ENCODE measurements around the gene RBM25. TPM values are rescaled to one million over a fixed set of nuclear protein-coding genes. Genes with fewer than 3 reads are reported as not detected.
"Not testable (repeated sequence)": the region's sequence is repeated elsewhere in the genome, so short reads cannot be mapped to it uniquely, and the experiment has no call there.

RBM25 gene
- total RNA-seq: 10 to 100 TPM; 91.8 to 92.3 TPM

GRCh38 chr14:73058224-73058921, at the start of gene RBM25:
Gene RBM25 (plus strand): TSS chr14:73058534. CDS start chr14:73071642, 13,108 bp downstream.
- H3K9me3 Mint-ChIP-seq: no peaks in the 10 kb centered on the region
- peaks cover 36% of the 10 kb centered on the region for H3K4me1 Mint-ChIP-seq (ENCODE audit: low read depth)
- peak; percentile 98 to 99 for ATAC-seq (replicated peaks in 1 of 2)
- peak; percentile 96 to 97 for DNase-seq
- no peak within 1 kb of the TSS for H3K4me3 Mint-ChIP-seq
- peaks cover 0 to 2% of the 10 kb centered on the region in 2 donors for H3K36me3 Mint-ChIP-seq (ENCODE audit: insufficient read depth in 2 of 2)
- no peaks in the 10 kb centered on the region for H3K27me3 Mint-ChIP-seq (ENCODE audit: low read depth)
- no peak within 1 kb of the TSS for H3K27ac Mint-ChIP-seq

DNA sequence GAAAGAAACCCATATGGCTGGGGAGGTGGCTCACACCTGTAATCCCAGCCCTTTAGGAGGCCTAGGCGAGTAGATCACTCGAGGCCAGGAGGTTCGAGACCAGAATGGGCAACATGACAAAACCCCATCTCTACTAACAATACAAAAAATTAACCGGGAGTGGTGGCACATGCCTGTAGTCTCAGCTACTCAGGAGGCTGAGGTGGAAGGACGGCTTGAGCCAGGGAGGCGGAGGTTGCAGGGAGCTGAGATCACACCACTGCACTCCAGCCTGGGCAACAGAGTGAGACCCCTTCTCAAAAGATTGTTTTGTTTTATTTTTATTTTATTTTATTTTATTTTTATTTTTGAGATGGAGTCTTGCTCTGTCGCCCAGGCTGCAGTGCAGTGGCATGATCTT, 47.1 kb upstream of the RBM25 start:
- ATAC-seq (replicated peaks in 1 of 2); H3K27me3 Mint-ChIP-seq (ENCODE audit: low read depth); H3K27ac Mint-ChIP-seq; H3K4me3 Mint-ChIP-seq; DNase-seq; H3K9me3 Mint-ChIP-seq: not testable (repeated sequence)
- H3K4me1 Mint-ChIP-seq (ENCODE audit: low read depth): peaks cover 38% of the 10 kb centered on the region
- peaks cover 9 to 13% of the 10 kb centered on the region in 2 donors for H3K36me3 Mint-ChIP-seq (ENCODE audit: insufficient read depth in 2 of 2)

DNA sequence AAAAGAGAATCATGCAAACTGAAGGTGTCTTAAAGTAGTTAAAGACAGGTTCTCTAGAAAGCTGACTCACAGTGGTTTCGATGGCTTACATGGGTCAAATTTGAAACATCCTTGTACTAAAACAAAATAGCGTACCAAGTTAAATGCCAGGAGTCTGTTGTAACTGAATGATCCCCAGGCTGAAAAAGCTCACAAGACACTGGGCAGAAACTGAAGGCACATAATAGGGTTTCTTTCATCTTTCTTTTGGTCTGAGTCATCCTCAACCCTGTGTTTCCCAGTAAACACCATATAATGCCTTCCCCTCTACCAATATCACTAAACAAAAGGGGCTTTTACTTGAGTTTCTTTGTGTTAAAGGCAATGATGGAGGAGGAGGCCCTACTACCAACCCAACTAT, 44.2 kb upstream of the RBM25 start:
- Mint-ChIP-seq H3K4me3 (peak overlapping the region; percentile 49 to 59), H3K27me3 (ENCODE audit: low read depth) (no peaks in the 10 kb centered on the region), H3K36me3 (ENCODE audit: insufficient read depth in 2 of 2) (peaks cover 10 to 12% of the 10 kb centered on the region in 2 donors), H3K9me3 (no peaks in the 10 kb centered on the region), H3K27ac (peak overlapping the region; percentile 86), H3K4me1 (ENCODE audit: low read depth) (peaks cover 52% of the 10 kb centered on the region)
- peak; percentile 95 to 96 for ATAC-seq (replicated peaks in 1 of 2)
- DNase-seq: peak; percentile 21 to 27

- peaks cover 10 to 12% of the 10 kb centered on the region in 2 donors for H3K36me3 Mint-ChIP-seq (ENCODE audit: insufficient read depth in 2 of 2)
- not testable (repeated sequence) for DNase-seq; ATAC-seq (replicated peaks in 1 of 2); H3K27me3 Mint-ChIP-seq (ENCODE audit: low read depth); H3K4me3 Mint-ChIP-seq; H3K9me3 Mint-ChIP-seq
- H3K27ac Mint-ChIP-seq: peak overlapping the region; percentile 21
- peaks cover 52% of the 10 kb centered on the region for H3K4me1 Mint-ChIP-seq (ENCODE audit: low read depth)
Observed at GRCh38 chr14:73015552-73015951, 42.8 kb upstream of the RBM25 start.

DNA sequence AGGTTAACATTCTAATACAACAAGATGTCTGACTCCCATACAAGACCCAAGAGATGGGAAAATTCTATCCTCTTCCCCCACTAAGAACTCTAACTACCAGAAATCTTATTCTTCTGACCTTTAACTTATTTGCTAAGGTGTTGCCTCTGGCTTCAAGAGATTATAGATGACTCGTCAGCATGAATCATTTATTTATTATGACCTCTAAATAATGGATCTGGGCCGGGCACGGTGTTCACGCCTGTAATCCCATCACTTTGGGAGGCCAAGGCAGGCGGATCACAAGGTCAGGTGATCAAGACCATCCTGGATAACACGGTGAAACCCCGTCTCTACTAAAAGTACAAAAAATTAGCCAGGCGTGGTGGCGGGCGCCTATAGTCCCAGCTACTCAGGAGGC, 42.3 kb upstream of the RBM25 start:
- ATAC-seq (replicated peaks in 1 of 2); H3K4me3 Mint-ChIP-seq; H3K27ac Mint-ChIP-seq; H3K9me3 Mint-ChIP-seq; H3K27me3 Mint-ChIP-seq (ENCODE audit: low read depth); DNase-seq: not testable (repeated sequence)
- Mint-ChIP-seq H3K36me3 (ENCODE audit: insufficient read depth in 2 of 2) (peaks cover 10 to 12% of the 10 kb centered on the region in 2 donors), H3K4me1 (ENCODE audit: low read depth) (peaks cover 52% of the 10 kb centered on the region)

DNA sequence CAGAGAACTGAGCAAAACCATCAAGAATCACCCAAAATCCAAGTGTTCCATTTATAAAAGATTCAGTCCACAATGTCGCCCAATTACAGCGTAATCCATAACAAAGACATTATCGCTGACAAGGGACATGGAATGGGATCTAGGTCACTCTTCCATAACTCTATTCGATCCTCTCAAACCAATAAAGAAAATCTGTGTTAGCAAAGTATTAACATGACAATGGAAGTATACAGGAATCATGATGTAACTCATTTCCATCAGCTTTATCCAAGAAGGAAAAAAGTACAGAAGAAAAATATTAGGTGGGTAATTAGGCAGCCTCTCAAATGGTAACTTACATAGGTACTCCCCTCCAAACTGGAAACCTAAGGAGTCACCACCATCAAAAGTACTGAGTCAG, 36.3 kb upstream of the RBM25 start:
- Mint-ChIP-seq H3K4me3 (peak overlapping the region in 1 of 2 donors; percentile 32), H3K27ac (peak overlapping the region; percentile 36), H3K9me3 (no peaks in the 10 kb centered on the region), H3K27me3 (ENCODE audit: low read depth) (no peaks in the 10 kb centered on the region), H3K4me1 (ENCODE audit: low read depth) (peaks cover 48% of the 10 kb centered on the region), H3K36me3 (ENCODE audit: insufficient read depth in 2 of 2) (peaks cover 8 to 20% of the 10 kb centered on the region in 2 donors)
- no peak for ATAC-seq (replicated peaks in 1 of 2)
- DNase-seq: no peak

- no peaks in the 10 kb centered on the region for H3K9me3 Mint-ChIP-seq
- DNase-seq: no peak
- H3K27me3 Mint-ChIP-seq (ENCODE audit: low read depth): no peaks in the 10 kb centered on the region
- ATAC-seq (replicated peaks in 1 of 2): no peak
- H3K4me1 Mint-ChIP-seq (ENCODE audit: low read depth): peaks cover 47% of the 10 kb centered on the region
- H3K36me3 Mint-ChIP-seq (ENCODE audit: insufficient read depth in 2 of 2): peaks cover 7 to 18% of the 10 kb centered on the region in 2 donors
- H3K27ac Mint-ChIP-seq: no peak overlapping the region
- peak overlapping the region; percentile 86 to 92 for H3K4me3 Mint-ChIP-seq
Observed at GRCh38 chr14:73025544-73025943, 32.8 kb upstream of the RBM25 start.

DNA sequence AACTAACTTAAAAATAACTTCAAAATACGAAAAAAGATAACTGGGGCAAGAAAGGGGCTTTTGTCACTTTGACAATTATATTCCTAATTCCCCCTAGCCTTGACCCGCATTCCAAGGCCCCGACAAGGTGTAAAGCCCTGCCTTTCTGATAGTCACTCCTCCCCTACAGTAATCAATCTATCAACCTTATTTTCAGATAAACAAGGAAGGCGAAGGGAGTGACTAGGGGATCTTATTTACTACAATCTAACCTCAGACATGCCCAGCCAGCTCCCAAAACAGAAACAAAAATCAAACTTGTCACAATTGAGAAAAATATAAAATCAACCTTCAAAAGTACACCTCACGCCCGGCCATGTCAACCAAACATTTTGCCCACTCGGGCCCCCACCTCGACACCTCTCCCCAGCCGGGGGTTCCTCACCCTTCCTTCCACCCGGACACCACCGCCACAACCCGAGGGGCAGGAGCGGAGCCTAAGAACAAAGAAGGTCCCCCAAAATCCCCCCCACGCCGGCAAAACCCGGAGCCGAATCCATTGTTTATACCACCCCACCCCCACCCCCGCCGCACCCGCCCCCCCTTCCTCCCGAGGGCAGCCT, 32.0 kb upstream of the RBM25 start:
- Mint-ChIP-seq H3K4me3 (peak overlapping the region; percentile 86 to 92), H3K4me1 (ENCODE audit: low read depth) (peaks cover 46% of the 10 kb centered on the region), H3K27me3 (ENCODE audit: low read depth) (no peaks in the 10 kb centered on the region), H3K27ac (peak overlapping the region; percentile 58), H3K9me3 (no peaks in the 10 kb centered on the region), H3K36me3 (ENCODE audit: insufficient read depth in 2 of 2) (peaks cover 7 to 18% of the 10 kb centered on the region in 2 donors)
- ATAC-seq (replicated peaks in 1 of 2): no peak
- no peak for DNase-seq

GRCh38 chr14:73026845-73027542, 31.3 kb upstream of the RBM25 start, which contains the start of gene ZFYVE1:
Gene ZFYVE1 (minus strand): TSS chr14:73027106. CDS start chr14:73024508, 2,598 bp downstream.
- DNase-seq (peak; percentile 92 to 94), ATAC-seq (replicated peaks in 1 of 2) (peak; percentile 99)
- Mint-ChIP-seq H3K27me3 (ENCODE audit: low read depth) (no peaks in the 10 kb centered on the region), H3K4me3 (peak within 1 kb of the TSS; percentile 86 to 92), H3K36me3 (ENCODE audit: insufficient read depth in 2 of 2) (peaks cover 7 to 15% of the 10 kb centered on the region in 2 donors), H3K27ac (peak within 1 kb of the TSS; percentile 79), H3K4me1 (ENCODE audit: low read depth) (peaks cover 40% of the 10 kb centered on the region), H3K9me3 (no peaks in the 10 kb centered on the region)

DNA sequence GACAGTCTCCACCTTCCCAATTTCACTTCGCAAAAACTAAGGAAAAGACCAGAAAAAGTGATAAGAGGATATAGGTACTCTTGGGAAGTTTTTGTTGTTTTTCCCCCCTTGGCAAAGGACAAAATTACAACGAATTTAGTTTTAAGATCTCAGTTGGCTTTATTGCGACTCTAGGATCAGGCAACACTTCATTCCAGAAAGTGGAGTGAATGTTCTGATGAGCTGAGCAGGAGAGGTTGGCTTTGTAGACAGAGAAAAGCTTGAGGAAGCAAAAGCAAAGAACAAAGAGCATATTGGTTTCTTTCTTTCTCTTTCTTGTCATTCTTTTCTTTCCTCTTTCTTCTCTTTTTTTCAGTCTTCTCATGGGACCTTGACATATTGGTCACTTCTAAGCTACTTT, 30.8 kb upstream of the RBM25 start:
- no peaks in the 10 kb centered on the region for H3K27me3 Mint-ChIP-seq (ENCODE audit: low read depth)
- H3K27ac Mint-ChIP-seq: peak overlapping the region; percentile 79
- peaks cover 34% of the 10 kb centered on the region for H3K4me1 Mint-ChIP-seq (ENCODE audit: low read depth)
- no peak for DNase-seq
- H3K36me3 Mint-ChIP-seq (ENCODE audit: insufficient read depth in 2 of 2): peaks cover 6 to 10% of the 10 kb centered on the region in 2 donors
- H3K9me3 Mint-ChIP-seq: no peaks in the 10 kb centered on the region
- H3K4me3 Mint-ChIP-seq: peak overlapping the region; percentile 86 to 88
- ATAC-seq (replicated peaks in 1 of 2): no peak

DNA sequence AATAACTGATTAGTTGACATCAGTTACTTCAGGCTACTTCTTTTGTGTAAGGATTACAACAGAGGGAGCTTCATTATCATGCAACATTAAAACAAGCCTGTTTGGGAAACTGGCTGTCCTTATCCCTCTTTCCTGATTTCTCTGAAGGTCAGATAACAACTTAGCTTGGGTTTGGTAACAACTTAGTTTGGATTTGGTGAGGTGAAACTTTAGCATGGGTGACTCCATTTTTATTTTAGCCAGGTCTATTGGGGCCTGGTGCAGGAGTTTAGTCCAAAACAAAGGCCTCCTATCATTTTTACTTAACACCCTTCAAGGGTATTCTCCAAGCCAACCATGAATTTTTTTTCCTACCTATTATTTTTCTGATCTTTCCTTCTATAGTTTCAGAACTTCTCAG, 30.4 kb upstream of the RBM25 start:
- Mint-ChIP-seq H3K27ac (peak overlapping the region; percentile 47), H3K4me3 (peak overlapping the region; percentile 86 to 88), H3K36me3 (ENCODE audit: insufficient read depth in 2 of 2) (peaks cover 5 to 8% of the 10 kb centered on the region in 2 donors), H3K27me3 (ENCODE audit: low read depth) (no peaks in the 10 kb centered on the region), H3K4me1 (ENCODE audit: low read depth) (peaks cover 30% of the 10 kb centered on the region), H3K9me3 (no peaks in the 10 kb centered on the region)
- ATAC-seq (replicated peaks in 1 of 2) (no peak), DNase-seq (no peak)

DNA sequence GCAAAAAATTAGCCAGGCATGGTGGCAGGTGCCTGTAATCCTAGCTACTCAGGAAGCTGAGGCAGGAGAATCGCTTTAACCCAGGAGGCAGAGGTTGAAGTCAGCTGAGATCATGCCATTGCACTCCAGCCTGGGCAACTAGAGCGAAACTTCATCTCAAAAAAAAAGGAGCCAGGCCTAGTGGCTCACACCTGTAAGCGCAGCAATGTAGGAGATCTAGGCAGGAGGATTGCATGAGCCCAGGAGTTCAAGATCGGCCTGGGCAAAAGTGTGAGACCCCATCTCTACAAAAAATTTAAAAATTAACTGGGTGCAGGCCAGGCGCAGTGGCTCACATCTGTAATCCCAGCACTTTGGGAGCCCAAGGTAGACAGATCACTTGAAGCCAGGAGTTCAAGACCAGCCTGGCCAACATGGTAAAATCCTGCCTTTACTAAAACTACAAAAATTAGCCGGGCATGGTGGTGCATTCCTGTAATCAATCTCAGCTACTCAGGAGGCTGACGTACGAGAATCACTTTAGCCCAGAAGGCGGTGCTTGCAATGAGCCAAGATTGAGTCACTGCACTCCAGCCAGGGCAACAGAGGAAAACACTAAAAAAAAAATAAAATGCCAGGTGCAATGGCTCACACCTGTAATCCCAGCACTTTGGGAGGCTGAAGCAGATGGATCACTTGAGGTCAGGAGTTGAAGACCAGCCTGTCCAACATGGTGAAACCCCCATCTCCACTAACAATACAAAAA, 21.5 kb upstream of the RBM25 start:
- not testable (repeated sequence) for DNase-seq; ATAC-seq (replicated peaks in 1 of 2); H3K27ac Mint-ChIP-seq; H3K4me3 Mint-ChIP-seq; H3K9me3 Mint-ChIP-seq; H3K27me3 Mint-ChIP-seq (ENCODE audit: low read depth); H3K4me1 Mint-ChIP-seq (ENCODE audit: low read depth); H3K36me3 Mint-ChIP-seq (ENCODE audit: insufficient read depth in 2 of 2)

Data from activated T-cell treated with anti-CD3 and anti-CD28 coated beads, Interleukin-2, amount 50 U/mL, for 72 hours (primary cell).